Neural cell (in vitro differentiated cells): Measurements from ENCODE around the gene NEUROD4. TPM values are rescaled to one million over a fixed set of nuclear protein-coding genes. Genes with fewer than 3 reads are reported as not detected.

Source experiments
- H2AFZ ChIP-seq: fragments of 200-600, 300-800 bp; sonication (generic), shearing (Covaris generic); 2 replicates; pipeline ENCODE4 v1.6.0; 2014; ENCODE audit warnings: low read depth, mild to moderate bottlenecking, antibody characterized with exemption, low read length, moderate library complexity
- H3F3A ChIP-seq: fragments of 200-600 bp; shearing (Covaris generic); 2 replicates; pipeline ENCODE4 v1.6.1; 2016; ENCODE audit warnings: mild to moderate bottlenecking, moderate library complexity, mixed read lengths, antibody characterized with exemption, low read length; ENCODE audit not compliant: insufficient read depth, poor library complexity, severe bottlenecking
- H3K27ac ChIP-seq: fragments of 200-600, 300-800 bp; sonication (generic), shearing (Covaris generic); 2 replicates; pipeline ENCODE4 v1.5.1; 2014; ENCODE audit warnings: mild to moderate bottlenecking, low read length, moderate library complexity
- H3K27me3 ChIP-seq: fragments of 300-800, 200-600 bp; sonication (generic), shearing (Covaris generic); 2 replicates; pipeline ENCODE4 v1.6.0; 2014; ENCODE audit warnings: mild to moderate bottlenecking, low read depth, low read length, moderate library complexity; ENCODE audit not compliant: insufficient read depth
- H3K36me3 ChIP-seq: fragments of 300-800, 200-600 bp; sonication (generic), shearing (Covaris generic); 2 replicates; pipeline ENCODE4 v1.5.1; 2014; ENCODE audit warnings: mild to moderate bottlenecking, antibody characterized with exemption, low read length, moderate library complexity; ENCODE audit not compliant: insufficient read depth
- H3K4me2 ChIP-seq: fragments of 300-800, 200-600 bp; sonication (generic), shearing (Covaris generic); 2 replicates; pipeline ENCODE4 v1.6.0; 2014; ENCODE audit warnings: mild to moderate bottlenecking, low read length
- H3K4me3 ChIP-seq: fragments of 300-800, 200-600 bp; sonication (generic), shearing (Covaris generic); 2 replicates; pipeline ENCODE4 v1.5.1; 2014; ENCODE audit warnings: mild to moderate bottlenecking, low read length, moderate library complexity
- H3K79me2 ChIP-seq: fragments of 200-600 bp; shearing (Covaris generic); replicated peaks from 2 replicates; pipeline ENCODE4 v1.6.0; 2014; ENCODE audit warnings: mild to moderate bottlenecking, low read length, moderate library complexity; ENCODE audit not compliant: insufficient read depth
- H3K9ac ChIP-seq: fragments of 300-800, 200-600 bp; sonication (generic), shearing (Covaris generic); 2 replicates; pipeline ENCODE4 v1.6.1; 2016; ENCODE audit warnings: mild to moderate bottlenecking, low read length, mixed read lengths
- H3K9me2 ChIP-seq: fragments of 200-600 bp; shearing (Covaris generic); 2 replicates; pipeline ENCODE4 v1.6.1; 2016; ENCODE audit warnings: mild to moderate bottlenecking, low read length, mixed read lengths; ENCODE audit not compliant: insufficient read depth
- H3K9me3 ChIP-seq: fragments of 200-600, 300-800 bp; sonication (generic), shearing (Covaris generic); 2 replicates; pipeline ENCODE4 v1.6.1; 2016; ENCODE audit warnings: mild to moderate bottlenecking, mixed run types, low read length, moderate library complexity, mixed read lengths
- H4K20me1 ChIP-seq: fragments of 200-600 bp; shearing (Covaris generic); 2 replicates; pipeline ENCODE4 v1.6.1; 2016; ENCODE audit warnings: mild to moderate bottlenecking, mixed run types; ENCODE audit not compliant: insufficient read depth
- CTCF ChIP-seq: fragments of 450-650 bp; IDR thresholded peaks from 2 replicates; pipeline ENCODE4 v1.5.1; 2014; ENCODE audit warnings: antibody characterized with exemption, mild to moderate bottlenecking, moderate library complexity; ENCODE audit not compliant: poor library complexity, severe bottlenecking
- EP300 ChIP-seq: fragments of 450-650 bp; conservative IDR thresholded peaks from 2 replicates; pipeline ENCODE4 v1.6.1; 2014; ENCODE audit warnings: antibody characterized with exemption, mild to moderate bottlenecking, moderate library complexity; ENCODE audit not compliant: poor library complexity, severe bottlenecking
- EZH2 ChIP-seq: fragments of 200-600, 300-800 bp; shearing (Covaris generic), sonication (generic); IDR thresholded peaks from 2 replicates; pipeline ENCODE4 v1.6.1; 2014; ENCODE audit warnings: antibody characterized with exemption, low read length, borderline replicate concordance, mild to moderate bottlenecking; ENCODE audit not compliant: insufficient read depth, poor library complexity, severe bottlenecking
- MXI1 ChIP-seq: fragments of 450-650 bp; conservative IDR thresholded peaks from 2 replicates; pipeline ENCODE4 v1.6.1; 2014; ENCODE audit warnings: antibody characterized with exemption, mild to moderate bottlenecking; ENCODE audit not compliant: poor library complexity, severe bottlenecking
- POLR2AphosphoS5 ChIP-seq: IDR thresholded peaks from 2 replicates; pipeline ENCODE4 v1.6.1; 2012
- RAD21 ChIP-seq: fragments of 450-650 bp; conservative IDR thresholded peaks from 2 replicates; pipeline ENCODE4 v1.6.1; 2014; ENCODE audit warnings: antibody characterized with exemption, mild to moderate bottlenecking, moderate library complexity
- REST ChIP-seq: IDR thresholded peaks from 2 replicates; pipeline ENCODE4 v1.6.1; 2012; ENCODE audit warnings: borderline replicate concordance
- SMC3 ChIP-seq: fragments of 450-650 bp; conservative IDR thresholded peaks from 2 replicates; pipeline ENCODE4 v1.6.1; 2014; ENCODE audit warnings: antibody characterized with exemption, mild to moderate bottlenecking, moderate library complexity; ENCODE audit not compliant: poor library complexity
- TAF1 ChIP-seq: IDR thresholded peaks from 2 replicates; pipeline ENCODE4 v1.6.1; 2012; ENCODE audit warnings: low read depth
- polyA plus RNA-seq: library from polyadenylated mRNA; depleted of rRNA; stranded (reverse); fragments of >200 nt; gene quantifications from 2 replicates; pipeline ENCODE4 v1.2.3, GENCODE V29; 2014

Gene NEUROD4
- polyA plus RNA-seq, 1 donor from 2014 or later: not detected

GRCh38 chr12:55041345-55042055 is 21.7 kb downstream of the NEUROD4 start:
- Histone ChIP-seq H3K27ac (no peak overlapping the region), H2AFZ (no peak overlapping the region), H3K4me3 (no peak overlapping the region), H4K20me1 (no peaks in the 10 kb centered on the region), H3K27me3 (no peaks in the 10 kb centered on the region), H3F3A (no peaks in the 10 kb centered on the region), H3K9me2 (no peaks in the 10 kb centered on the region), H3K79me2 (no peaks in the 10 kb centered on the region), H3K9ac (no peak overlapping the region), H3K4me2 (no peak overlapping the region), H3K9me3 (no peaks in the 10 kb centered on the region), H3K36me3 (no peaks in the 10 kb centered on the region)
- TF ChIP-seq EP300 (no peak), REST (no peak), POLR2AphosphoS5 (no peak), EZH2 (no peak), RAD21 (no peak), CTCF (no peak), TAF1 (no peak), SMC3 (no peak), MXI1 (no peak)

- Histone ChIP-seq H3K9me2 (no peaks in the 10 kb centered on the region), H3K9me3 (no peaks in the 10 kb centered on the region), H3K27ac (no peak overlapping the region), H2AFZ (no peak overlapping the region), H3K4me3 (no peak overlapping the region), H4K20me1 (no peaks in the 10 kb centered on the region), H3K36me3 (no peaks in the 10 kb centered on the region), H3K27me3 (no peaks in the 10 kb centered on the region), H3K4me2 (no peak overlapping the region), H3K9ac (no peak overlapping the region), H3K79me2 (no peaks in the 10 kb centered on the region), H3F3A (no peaks in the 10 kb centered on the region)
- TF ChIP-seq TAF1 (no peak), CTCF (no peak), MXI1 (no peak), EP300 (no peak), RAD21 (no peak), REST (no peak), EZH2 (no peak), POLR2AphosphoS5 (no peak), SMC3 (no peak)
Measured at GRCh38 chr12:55043542-55043941, 23.8 kb downstream of the NEUROD4 start.
